Activated CD8-positive, alpha-beta memory T cell treated with anti-CD3 and anti-CD28 coated beads for 4 hours (primary cell): Measurements from ENCODE around the gene PPP1R15B.
"Not testable (repeated sequence)": the region's sequence is repeated elsewhere in the genome, so short reads cannot be mapped to it uniquely, and the experiment has no call there.

ENCODE experiments used
- DNase-seq, 2 donors: peaks; one replicate each; pipeline ENCODE4 v3.0.0-alpha.2; 2020; ENCODE audit warnings: low read depth in 2 of 2

The PPP1R15B gene

GRCh38 chr1:204443871-204444581, 32.4 kb upstream of the PPP1R15B start:
- DNase-seq: no peak

- DNase-seq: no peak
Observed at GRCh38 chr1:204443260-204443619, 31.6 kb upstream of the PPP1R15B start.

- no peak for DNase-seq
Observed at GRCh38 chr1:204442376-204443259, 31.0 kb upstream of the PPP1R15B start.

GRCh38 chr1:204441558-204441957, 29.9 kb upstream of the PPP1R15B start:
- no peak for DNase-seq

- DNase-seq: no peak
Observed at GRCh38 chr1:204439621-204440375, 28.2 kb upstream of the PPP1R15B start.

GRCh38 chr1:204438628-204439027, 27.0 kb upstream of the PPP1R15B start:
- DNase-seq: no peak

- DNase-seq: no peak
Observed at GRCh38 chr1:204437796-204438570, 26.4 kb upstream of the PPP1R15B start.

- DNase-seq: no peak
Observed at GRCh38 chr1:204435872-204436271, 24.3 kb upstream of the PPP1R15B start.

- DNase-seq: no peak
Observed at GRCh38 chr1:204435381-204435831, 23.8 kb upstream of the PPP1R15B start.

GRCh38 chr1:204434116-204434755, 22.6 kb upstream of the PPP1R15B start:
- no peak for DNase-seq

- no peak for DNase-seq
Observed at GRCh38 chr1:204432708-204433107, 21.1 kb upstream of the PPP1R15B start.

- peak; percentile 60 for DNase-seq
Observed at GRCh38 chr1:204431310-204432184, 19.9 kb upstream of the PPP1R15B start.

GRCh38 chr1:204429746-204430145, 18.1 kb upstream of the PPP1R15B start:
- no peak for DNase-seq

- DNase-seq: no peak
Observed at GRCh38 chr1:204426971-204427701, 15.5 kb upstream of the PPP1R15B start.

GRCh38 chr1:204426474-204426873, 14.9 kb upstream of the PPP1R15B start:
- no peak for DNase-seq

- DNase-seq: no peak
Observed at GRCh38 chr1:204426035-204426436, 14.4 kb upstream of the PPP1R15B start.

GRCh38 chr1:204424621-204425020, 13.0 kb upstream of the PPP1R15B start:
- no peak for DNase-seq

- DNase-seq: not testable (repeated sequence)
Observed at GRCh38 chr1:204422061-204422705, 10.6 kb upstream of the PPP1R15B start.

- DNase-seq: no peak
Observed at GRCh38 chr1:204421441-204421840, 9.8 kb upstream of the PPP1R15B start.
